SK-N-MC (cell line): ENCODE measurements around the gene ATP13A3.

Experiments
- EZH2 ChIP-seq: fragments of 200-600 bp; sonication (generic); IDR thresholded peaks from one replicate; pipeline ENCODE4 v1.6.1; 2017; ENCODE audit warnings: antibody characterized with exemption
- POLR2AphosphoS5 ChIP-seq: IDR thresholded peaks from 2 replicates; pipeline ENCODE4 v1.6.1; 2012; ENCODE audit warnings: mild to moderate bottlenecking, low read depth, low read length, borderline replicate concordance

GRCh38 chr3:194395212-194395611 is 91.6 kb downstream of the ATP13A3 start:
- no peak for TF ChIP-seq POLR2AphosphoS5
- no peak for TF ChIP-seq EZH2
